SK-N-MC (cell line): ENCODE data around the gene PTHLH.

Experiments used
- EZH2 ChIP-seq: fragments of 200-600 bp; sonication (generic); IDR thresholded peaks from one replicate; pipeline ENCODE4 v1.6.1; 2017; ENCODE audit warnings: antibody characterized with exemption
- FOXP2 ChIP-seq: optimal IDR thresholded peaks from 2 replicates; pipeline ENCODE3; 2011; ENCODE audit warnings: mild to moderate bottlenecking, moderate library complexity; ENCODE audit not compliant: insufficient read depth; ENCODE audit errors: extremely low read length, control extremely low read depth
- POLR2AphosphoS5 ChIP-seq: IDR thresholded peaks from 2 replicates; pipeline ENCODE4 v1.6.1; 2012; ENCODE audit warnings: mild to moderate bottlenecking, low read depth, low read length, borderline replicate concordance

DNA sequence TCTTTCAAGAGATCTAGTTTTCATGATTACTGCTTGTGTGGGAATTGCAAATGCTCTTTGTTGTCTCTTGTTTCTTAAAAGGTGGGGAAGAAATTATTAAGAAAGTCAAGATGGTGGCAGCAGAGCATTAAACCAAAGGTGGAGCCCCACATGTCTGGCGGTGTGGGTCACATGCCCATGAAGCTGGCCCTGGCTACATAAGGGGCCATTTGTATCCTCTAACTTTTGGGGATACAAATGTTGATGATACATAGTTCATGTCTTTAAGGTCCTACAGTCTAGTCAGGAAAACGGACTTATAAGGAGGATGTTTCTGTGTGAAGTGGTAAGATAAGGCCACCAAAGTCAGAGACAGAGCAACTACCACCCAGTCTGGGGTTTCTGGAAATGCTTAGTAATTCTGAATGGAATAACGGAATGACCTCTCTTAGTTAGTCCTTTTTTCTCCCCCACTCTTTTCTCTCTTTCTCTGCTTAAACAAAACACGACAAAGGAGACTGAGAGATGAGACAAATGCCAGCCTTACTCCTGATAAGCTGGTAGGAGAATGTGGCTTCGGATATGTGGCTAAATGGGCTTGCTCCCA is 39.9 kb upstream of the PTHLH start:
- TF ChIP-seq EZH2 (no peak), POLR2AphosphoS5 (no peak), FOXP2 (no peak)
